Right forelimb (tissue), 1 donor: ENCODE data around the gene MAPK1.
"Not testable (repeated sequence)": the region's sequence is repeated elsewhere in the genome, so short reads cannot be mapped to it uniquely, and the experiment has no call there.

Experiments
- DNase-seq: peaks from one replicate; pipeline ENCODE4 v3.0.0-alpha.2; 2018

The MAPK1 gene

DNA sequence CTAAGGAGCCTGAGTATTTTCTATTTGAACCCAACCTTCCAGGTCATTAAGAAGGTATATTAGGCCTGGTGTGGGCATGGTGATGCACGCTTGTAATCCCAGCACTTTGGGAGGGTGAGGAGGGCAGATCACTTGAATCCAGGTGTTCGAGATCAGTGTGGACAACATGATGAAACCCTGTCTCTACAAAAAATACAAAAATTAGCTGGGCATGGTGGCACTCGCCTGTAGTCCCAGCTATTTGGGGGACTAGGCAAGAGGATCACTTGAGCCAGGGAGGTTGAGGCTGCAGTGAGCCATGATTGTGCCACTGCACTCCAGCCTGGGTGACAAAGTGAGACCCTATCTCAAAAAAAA is 50.0 kb downstream of the MAPK1 start:
- not testable (repeated sequence) for DNase-seq

DNA sequence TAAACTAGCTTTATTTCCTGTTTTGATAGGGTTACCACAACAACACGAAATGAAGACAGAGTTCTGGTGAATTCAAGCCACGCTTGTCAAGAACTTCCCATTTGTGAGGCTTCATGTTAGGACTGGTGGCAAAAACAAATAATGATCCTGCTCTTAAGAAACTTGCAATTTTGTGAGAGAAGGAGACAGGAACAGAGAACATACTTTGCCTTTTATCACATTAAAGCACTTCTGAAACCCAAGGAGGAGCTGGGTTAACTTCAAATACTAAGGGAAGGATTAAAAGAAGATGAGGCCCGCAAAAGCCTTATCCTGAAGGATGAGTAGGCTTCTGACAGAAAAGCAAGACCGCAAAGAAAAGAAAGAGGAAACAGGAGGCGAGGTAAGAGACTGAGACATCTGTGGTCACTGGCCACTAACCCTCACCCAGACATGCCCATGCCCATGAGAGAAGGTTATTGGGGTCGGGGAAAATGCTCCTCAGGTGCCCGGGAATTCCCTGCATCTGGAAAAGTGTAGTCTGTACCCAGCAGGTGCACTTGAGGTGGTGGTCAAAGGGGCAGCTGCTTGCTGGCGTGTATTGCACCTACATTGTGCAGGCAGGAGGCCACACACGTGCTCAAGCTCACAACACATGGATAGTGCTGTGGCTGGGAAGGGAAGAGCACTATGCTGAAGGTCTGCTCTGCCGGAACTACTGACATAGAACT is 50.5 kb downstream of the MAPK1 start:
- DNase-seq, result no peak

DNA sequence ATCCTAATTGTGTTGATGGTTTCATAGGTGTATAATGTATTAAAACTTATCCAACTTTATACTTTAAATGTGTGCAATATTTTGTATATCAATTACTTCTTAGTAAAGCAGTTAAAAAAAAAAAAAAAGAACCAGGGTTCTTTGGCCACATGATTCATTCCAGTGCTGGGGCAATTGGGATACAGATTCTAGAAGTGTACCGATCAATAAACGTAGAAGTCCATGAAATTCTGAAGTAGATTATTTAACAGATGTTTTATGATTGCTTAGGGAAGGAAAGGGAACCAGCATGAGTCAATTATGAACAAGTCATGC is 51.0 kb downstream of the MAPK1 start:
- no peak for DNase-seq

DNA sequence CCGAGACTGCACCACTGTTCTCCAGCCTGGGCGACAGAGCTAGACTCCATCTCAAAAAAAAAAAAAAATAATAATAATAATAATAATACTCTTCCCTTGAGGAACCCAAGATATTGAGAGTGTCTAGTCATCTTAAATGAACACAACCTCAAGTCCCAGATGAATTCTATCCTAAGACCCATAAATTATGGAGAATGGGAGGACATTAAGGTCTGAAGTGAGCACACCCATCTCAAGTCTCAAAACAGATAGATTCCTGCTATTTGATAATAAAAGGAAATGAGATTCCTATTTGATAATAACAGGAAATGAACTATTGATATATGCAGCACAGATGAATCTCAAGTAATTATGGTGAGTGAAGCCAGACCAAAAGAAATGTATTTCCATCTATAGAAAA is 51.5 kb downstream of the MAPK1 start:
- no peak for DNase-seq

DNA sequence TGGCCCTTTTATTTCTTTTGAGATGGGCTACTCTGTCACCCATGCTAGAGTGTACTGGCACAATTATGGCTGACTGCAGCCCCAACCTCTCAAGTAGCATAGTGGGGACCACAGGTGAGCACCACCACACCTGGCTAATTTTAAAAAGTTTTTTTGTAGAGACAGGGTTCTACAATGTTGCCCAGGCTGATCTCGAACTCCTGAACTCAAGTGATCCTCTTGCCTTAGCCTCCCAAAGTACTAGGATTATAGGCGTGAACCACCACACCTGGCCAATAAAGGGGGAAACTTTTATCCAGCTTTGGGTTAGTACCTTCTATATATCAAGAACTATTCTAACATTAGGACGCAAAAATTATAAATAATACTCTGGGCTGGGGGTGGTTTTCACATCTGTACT is 52.1 kb downstream of the MAPK1 start:
- DNase-seq, result no peak

DNA sequence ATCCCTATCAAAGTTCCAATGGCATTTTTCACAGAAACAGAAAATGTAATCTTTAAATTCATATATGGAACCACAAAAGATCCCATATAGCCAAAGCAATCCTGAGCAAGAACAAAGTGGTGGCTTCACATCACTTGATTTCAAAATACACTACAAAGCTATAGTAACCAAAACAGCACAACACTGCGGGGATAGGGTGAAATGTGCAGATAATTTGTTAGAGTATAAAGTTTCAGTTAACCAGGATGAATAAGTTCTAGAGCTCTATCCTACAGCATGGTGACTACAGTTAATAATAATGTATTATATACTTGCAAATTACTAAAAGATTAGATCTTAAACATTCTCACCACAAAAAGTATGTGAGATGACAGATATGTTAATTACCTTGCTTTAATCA is 55.5 kb downstream of the MAPK1 start:
- no peak for DNase-seq

DNA sequence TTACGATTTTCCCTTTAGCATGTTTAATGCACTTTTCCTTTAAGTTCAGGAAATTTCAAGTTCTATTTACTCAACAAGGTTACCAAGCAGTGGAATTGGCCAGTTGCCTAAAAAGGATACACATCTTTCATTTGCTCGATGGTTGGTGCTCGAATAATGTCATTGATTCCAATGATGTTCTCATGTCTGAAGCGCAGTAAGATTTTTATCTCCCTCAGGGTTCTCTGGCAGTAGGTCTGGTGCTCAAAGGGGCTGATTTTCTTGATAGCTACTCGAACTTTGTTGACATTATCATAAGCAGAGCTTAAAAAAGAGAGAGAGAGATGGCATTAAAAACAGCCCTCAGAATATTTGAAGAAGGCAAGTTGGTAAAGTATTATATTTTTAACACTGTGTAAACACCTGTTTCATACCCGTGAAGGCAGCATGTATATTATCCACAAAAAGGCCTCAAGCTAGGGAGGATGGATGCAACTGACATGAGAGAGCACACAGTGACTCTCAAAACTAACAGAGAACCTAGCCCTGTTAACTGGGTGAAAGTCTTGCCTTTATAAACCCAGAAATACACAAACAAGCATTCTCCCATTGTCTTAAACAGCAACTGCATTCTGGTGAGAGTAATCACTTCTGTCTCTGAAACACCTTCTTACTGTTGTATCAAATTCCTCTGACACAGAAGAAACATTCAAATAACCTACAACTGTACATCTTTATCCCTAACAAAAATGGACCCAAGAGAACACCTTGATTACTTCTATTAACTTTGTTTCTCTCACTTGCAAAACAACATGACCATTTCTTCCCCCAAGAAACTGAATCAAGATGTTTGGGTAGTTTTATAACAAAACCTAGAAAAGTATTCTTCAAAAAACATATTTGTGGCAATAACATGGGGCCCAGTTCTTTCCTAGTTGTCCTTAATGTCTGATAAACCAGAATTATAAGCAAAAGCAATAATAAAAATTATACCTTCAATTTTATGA is 59.6 kb downstream of the MAPK1 start:
- no peak for DNase-seq

DNA sequence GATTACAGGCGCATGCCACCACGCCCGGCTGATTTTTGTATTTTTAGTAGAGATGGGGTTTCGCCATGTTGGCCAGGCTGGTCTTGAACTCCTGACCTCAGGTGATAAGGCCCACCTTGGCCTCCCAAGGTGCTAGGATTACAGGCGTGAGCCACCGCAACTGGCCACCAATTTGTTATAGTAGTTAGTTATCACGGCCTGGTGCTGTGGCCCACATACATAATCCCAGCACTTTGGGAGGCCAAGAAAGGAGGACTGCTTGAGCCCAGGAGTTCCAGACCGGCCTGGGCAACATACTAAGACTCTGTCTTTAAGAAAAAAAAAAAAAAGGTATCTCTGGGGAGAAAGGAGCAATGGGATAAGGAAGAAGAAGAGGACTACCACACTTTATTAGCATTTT is 62.1 kb downstream of the MAPK1 start:
- DNase-seq, result not testable (repeated sequence)

DNA sequence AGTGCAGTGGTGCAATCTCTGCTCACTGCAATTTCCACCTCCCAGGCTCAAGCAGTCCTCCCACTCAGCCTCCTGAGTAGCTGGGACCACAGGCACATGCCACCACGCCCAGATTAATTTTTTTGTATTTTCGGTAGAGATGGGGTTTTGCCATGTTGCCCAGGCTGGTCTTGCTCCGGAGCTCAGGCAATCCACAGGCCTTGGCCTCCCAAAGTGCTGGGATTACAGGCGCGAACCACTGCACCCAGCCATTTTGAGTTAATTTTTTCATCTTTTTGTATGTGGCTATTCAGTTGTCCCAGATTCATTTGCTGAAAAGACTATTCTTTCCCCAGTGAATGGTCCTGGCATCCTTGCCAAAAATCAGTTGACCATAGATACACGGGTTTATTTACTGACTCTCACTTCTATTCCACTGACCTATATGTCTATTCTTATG is 63.6 kb downstream of the MAPK1 start:
- no peak for DNase-seq

DNA sequence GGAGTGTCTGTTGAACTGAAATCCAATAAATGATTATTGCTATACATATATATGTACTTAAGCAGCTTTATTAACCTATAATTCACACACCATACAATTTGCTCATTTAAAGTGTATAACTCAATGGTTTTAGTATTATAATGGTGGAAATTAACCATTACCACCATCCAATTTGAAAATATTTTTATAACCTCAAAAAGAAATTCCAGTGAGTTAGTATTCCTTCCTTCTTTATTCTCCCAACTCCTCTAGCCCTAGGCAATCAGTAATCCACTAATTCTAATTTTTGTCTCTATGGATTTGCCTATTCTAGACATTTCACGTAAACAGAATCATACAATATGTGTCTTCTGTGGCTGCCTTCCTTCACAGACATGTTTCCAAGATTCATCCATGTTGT is 64.8 kb downstream of the MAPK1 start:
- no peak for DNase-seq

DNA sequence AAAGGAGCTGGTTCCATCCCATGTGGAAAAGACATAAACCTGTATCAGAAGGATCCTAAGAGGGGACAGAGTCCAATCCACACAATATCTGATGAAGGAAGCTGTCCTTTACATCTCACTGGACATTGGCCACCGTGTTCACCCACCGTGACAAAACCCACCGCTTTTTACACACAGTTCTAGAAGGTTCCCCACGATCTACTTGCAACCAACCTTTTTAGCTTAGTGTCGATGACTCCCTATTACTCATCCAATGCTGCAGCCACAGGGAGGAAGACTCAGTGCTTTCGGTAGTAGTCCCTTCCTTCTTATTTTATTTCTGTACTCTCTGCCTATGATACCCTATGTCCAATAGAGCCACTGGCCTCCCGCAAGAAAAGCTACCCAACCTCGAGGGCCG is 65.4 kb downstream of the MAPK1 start:
- no peak for DNase-seq

DNA sequence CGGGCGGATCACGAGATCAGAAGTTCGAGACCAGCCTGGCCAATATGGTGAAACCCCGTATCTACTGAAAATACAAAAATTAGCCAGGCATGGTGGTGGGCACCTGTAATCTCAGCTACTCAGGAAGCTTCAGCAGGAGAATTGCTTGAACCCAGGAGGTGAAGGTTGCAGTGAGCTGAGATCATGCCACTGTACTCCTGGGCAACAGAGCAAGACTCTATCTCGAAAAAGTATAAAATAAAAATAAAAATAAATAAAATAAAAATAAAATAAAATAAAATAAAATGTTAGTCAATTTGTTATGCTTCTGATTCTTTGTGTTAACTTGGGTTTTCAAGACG is 66.2 kb downstream of the MAPK1 start:
- not testable (repeated sequence) for DNase-seq

DNA sequence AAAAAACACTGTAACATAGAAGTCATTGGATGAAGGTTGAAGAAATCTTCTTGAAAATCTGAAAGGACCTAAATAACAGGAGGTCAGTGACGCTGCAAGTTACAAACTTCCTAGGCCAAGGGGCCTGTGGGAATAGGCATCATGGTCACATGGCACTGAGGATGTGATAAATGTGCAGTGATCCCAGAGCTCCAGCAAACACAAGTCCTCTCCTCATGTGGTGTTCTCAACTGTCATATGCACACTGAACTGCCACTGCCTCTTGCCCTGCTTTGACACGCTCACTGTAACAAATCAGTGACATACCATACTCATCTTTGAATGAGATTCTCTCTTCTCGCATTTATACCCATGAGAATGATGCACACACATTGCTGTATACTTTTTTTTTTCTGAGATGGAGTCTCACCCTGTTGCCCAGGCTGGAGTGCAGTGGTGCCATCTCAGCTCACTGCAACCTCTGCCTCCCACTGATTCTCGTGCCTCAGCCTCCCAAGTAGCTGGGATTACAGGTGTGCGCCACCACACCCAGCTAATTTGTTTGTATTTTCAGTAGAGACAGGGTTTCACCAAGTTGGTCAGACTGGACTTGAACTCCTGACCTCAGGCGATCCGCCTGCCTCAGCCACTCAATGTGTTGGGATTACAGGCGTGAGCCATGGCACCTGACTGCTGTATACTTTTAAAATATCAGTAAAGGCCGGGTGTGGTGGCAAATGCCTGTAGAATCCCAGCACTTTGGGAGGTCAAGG is 66.7 kb downstream of the MAPK1 start:
- DNase-seq, result no peak

DNA sequence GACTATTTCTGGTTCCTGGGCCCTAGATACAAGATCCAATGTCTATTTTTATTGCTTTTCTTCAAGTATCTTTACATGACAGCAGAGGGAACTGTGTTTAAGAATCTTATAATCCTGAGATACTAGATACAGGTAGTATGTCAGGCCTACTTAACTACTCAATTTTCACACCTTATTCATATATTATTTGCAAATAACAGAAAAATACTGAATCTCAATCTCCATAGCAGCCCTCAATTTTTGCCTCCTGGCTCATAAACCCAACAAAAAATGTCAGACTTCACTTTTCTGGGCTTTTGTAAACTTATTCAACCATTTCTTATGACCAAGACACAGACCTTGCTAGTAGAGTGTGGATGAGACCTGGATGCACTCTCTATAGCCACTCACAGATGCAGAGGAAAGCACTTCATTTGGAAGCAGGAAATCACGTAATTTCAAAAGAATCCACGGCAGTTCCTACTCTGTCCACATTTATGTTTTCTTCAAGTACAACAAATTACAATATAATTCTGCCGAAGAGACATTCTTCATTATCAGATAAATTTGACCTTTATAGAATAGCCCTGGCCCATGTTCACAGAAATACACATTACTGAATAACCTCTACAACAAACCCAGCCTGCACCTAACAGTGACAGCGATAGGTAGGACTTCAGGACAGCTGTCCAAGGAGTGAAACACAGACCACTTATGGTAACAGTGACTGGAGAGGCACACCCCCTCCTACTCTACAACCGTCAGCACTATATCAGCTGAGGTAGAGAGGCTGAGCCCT is 69.8 kb downstream of the MAPK1 start:
- DNase-seq, result no peak

DNA sequence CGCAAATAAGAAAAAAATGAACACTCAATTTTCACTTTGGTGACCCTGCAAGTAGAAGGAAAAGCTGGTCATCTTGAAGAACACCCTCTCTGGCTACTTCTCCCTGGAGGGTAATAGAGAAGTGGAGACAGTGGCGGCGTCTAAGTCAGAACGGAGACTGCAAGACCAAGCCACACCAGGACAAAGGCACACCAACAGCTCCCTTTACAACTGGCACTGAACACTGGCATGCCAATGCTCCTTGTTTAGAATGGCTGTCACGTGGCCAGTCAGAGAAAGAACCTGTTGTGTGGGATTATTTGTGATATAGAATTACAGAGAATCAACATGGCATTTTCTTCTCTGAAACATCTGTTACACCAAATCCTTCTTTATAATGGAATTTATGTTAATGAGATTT is 70.6 kb downstream of the MAPK1 start:
- no peak for DNase-seq

DNA sequence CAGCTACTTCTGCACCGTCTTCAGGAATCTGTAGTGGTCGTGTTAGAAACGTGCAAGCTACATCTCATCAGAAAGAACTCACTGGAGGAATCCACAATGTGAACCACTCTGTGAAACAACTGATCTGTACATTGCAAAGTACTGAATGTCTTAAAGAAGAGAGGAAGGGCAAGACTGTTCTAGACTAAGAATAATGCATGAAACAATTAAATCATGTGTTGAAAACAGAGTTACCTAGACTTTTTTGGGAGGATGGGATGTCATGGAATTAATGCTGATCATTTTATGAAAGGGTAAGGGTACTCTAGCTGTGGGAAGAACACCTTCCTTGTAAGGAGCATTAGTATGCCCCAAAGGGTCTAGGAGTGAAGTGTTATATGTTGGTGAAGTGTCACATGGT is 71.2 kb downstream of the MAPK1 start:
- DNase-seq, result no peak

DNA sequence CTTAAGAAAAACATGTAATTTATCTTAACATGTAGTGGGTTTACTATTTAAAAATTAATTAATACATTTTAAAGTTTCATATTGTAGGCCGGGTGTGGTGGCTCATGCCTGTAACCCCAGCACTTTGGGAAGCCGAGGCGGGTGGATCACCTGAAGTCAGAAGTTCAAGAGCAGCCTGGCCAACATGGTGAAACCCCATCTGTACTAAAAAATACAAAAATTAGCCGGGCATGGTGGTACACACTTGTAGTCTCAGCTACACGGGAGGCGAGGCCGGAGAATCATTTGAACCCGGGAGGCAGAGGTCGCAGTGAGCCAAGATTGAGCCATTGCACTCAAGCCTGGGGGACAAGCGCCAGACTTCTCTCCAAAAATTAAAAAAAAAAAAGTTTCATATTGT is 73.7 kb downstream of the MAPK1 start:
- not testable (repeated sequence) for DNase-seq

DNA sequence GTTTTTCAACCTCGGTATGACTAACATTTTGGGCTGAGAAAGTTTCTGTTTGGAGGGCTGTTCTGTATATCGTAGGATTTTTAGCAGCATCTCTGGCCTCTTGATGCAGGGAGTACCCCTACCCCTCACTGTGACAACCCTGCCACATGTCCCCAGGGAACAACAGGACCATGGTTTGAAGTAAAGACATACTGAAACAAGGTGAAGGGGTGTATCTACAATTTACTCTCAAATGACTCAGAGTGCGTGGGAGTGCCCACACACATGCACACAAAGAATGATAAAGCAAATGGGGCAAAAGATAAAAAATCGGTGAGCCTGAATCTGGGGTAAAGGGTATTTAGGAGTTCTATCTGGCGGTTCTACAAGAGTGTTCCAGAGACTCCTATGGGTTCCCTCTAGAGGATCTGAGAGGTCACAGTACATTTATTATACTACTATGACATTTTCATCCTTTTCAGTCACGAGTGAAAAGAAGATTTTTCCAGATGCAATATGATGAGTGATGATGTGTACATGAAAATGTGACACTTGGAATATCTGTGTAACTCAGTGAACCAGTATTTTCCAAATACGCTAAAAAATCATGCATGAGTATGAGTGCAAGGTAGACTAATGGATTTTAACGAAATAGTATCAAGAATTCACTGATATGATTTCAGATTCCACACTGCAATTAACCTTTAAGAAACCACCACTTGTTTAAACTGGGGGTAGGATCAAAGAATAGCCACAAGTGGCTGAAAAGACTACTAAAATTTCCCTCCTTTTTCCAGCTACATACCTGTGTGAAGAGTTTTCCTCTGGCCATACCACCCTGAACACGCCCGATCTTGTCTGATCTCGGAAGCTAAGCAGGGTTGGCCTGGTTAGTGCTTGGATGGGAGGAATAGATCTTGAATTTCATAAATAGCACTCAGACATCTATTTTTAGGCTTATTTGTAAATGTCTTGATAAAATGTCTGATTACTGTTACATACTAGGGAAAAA is 75.5 kb downstream of the MAPK1 start:
- no peak for DNase-seq

DNA sequence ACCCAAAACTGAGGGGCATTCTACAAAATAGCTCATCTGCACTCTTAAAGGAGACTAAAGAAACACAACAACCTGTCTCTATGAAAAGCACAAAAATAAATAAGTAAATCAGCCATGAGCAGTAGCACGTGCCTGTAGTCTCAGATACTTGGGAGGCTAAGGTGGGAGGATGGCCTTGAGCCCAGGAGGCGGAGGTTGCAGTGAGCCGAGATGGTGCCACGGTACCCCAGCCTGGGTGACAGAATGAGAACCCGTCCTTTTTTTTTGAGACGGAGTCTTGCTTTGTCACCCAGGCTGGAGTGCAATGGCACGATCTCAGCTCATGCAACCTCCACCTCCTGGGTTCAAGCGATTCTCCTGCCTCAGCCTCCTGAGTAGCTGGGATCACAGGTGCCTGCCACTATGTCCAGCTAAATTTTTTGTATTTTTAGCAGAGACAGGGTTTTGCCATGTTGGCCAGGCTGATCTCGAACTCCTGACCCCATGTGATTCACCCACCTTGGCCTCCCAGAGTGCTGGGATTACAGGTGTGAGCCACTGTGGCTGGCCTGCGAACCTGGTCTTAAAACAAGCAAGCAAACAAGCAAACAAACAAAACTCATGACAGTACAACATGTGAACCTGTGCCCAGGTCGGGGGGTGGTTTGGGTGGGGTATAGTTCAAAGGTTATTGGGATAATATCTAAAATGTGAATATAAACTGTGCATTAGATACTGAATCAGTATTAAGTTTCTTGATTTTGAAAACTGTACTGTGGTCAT is 76.4 kb downstream of the MAPK1 start:
- not testable (repeated sequence) for DNase-seq

DNA sequence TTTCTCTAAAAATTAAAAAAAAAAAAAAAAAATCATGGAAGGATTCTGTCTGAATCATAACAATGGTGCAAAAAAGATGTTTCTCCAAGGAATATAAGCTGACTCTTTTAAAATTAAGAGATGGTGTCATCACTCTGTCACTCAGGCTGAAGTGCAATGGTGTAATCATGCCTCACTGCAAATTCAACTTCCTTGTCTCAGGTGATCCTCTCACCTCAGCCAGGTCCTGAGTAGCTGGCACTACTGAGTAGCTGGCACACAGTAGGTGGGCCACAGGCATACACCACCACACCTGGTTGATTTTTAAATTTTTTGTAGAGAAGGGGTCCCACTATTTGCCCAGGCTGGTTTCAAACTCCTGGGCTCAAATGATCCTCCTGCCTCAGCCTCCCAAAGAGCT is 77.1 kb downstream of the MAPK1 start:
- DNase-seq, result no peak

DNA sequence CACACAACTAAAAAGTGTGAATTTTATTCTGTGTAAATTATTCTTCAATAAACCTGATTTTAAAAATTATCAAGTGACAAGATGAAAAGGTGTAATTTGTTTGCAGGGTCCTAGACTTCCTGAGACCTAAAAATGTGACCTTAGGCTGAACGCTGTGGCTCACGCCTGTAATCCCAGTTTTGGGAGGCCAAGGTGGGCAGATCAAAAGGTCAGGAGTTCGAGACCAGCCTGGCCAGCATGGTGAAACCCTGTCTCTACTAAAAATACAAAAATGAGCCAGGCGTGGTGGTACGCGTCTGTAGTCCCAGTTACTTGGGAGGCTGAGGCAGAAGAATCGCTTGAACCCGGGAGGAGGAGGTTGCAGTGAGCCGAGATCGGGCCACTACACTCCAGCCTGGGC is 79.9 kb downstream of the MAPK1 start:
- DNase-seq, result not testable (repeated sequence)
